BJ (cell line): ENCODE measurements around the gene EFNA3. TPM values are rescaled to one million over a fixed set of nuclear protein-coding genes. Genes with fewer than 3 reads are reported as not detected.

Experiments
- CTCF ChIA-PET: fragments of 350-600 bp; formaldehyde crosslinking; extraction: SDS; loops from one replicate; lab custom pipeline; 2021; ENCODE audit warnings: antibody characterized with exemption, inconsistent platforms; lab: Yijun Ruan, JAX
- POLR2A ChIA-PET: fragments of 300-600 bp; sonication (Branson Sonifier 250); formaldehyde crosslinking; extraction: SDS; loops from one replicate; lab custom pipeline; 2021; ENCODE audit warnings: antibody characterized with exemption; lab: Charles Lee
- DNase-seq: peaks from one replicate; pipeline ENCODE4 v3.0.0-alpha.2; 2011; ENCODE audit warnings: low read depth
- H3K27me3 ChIP-seq: 2 replicates; pipeline ENCODE4 v1.6.0; 2011; ENCODE audit warnings: low read length; ENCODE audit not compliant: control insufficient read depth, insufficient read depth
- H3K36me3 ChIP-seq: 2 replicates; pipeline ENCODE4 v1.5.1; 2011; ENCODE audit warnings: low read length; ENCODE audit not compliant: control insufficient read depth, insufficient read depth
- H3K4me3 ChIP-seq: 2 replicates; pipeline ENCODE4 v1.5.1; 2011; ENCODE audit warnings: low read depth, mild to moderate bottlenecking, control low read depth, low read length
- CTCF ChIP-seq: IDR thresholded peaks from 2 replicates; pipeline ENCODE4 v1.5.1; 2011; ENCODE audit warnings: low read depth, mild to moderate bottlenecking, control low read depth, inconsistent platforms, low read length, moderate library complexity; ENCODE audit not compliant: insufficient read depth
- polyA plus RNA-seq: library from polyadenylated mRNA; depleted of rRNA; stranded (reverse); fragments of >200 nt; gene quantifications from 2 replicates; pipeline ENCODE4 v1.2.3, GENCODE V29; 2011

The EFNA3 gene
- polyA plus RNA-seq, 1 experiment = 1.8 TPM

- no peak for DNase-seq
- POLR2A ChIA-PET = no interaction called here
- CTCF ChIA-PET = interaction anchor here (1.6 to 11.9 kb wide), 5 partner anchors 12 to 47 kb away, joined by 3 to 168 read pairs (median 16); partner anchors contain the start of genes ADAM15 and EFNA4
- TF ChIP-seq CTCF = no peak
- H3K27me3 ChIP-seq = peaks cover 6% of the 10 kb centered on the region
- no peaks in the 10 kb centered on the region for H3K36me3 ChIP-seq
- no peak overlapping the region for H3K4me3 ChIP-seq
Observed at GRCh38 chr1:155037851-155038441, 40.7 kb upstream of the EFNA3 start.

- TF ChIP-seq CTCF = no peak
- ChIA-PET POLR2A (no interaction called here), CTCF (interaction anchor here (1.1 to 11.9 kb wide), 6 partner anchors 12 to 46 kb away, joined by 3 to 168 read pairs (median 12); partner anchors contain the start of genes ADAM15 and EFNA4)
- H3K4me3 ChIP-seq = no peak overlapping the region
- no peaks in the 10 kb centered on the region for H3K36me3 ChIP-seq
- H3K27me3 ChIP-seq = peaks cover 6% of the 10 kb centered on the region
- DNase-seq = no peak
Observed at GRCh38 chr1:155038602-155039307, 39.9 kb upstream of the EFNA3 start.

GRCh38 chr1:155039308-155039669 is 39.3 kb upstream of the EFNA3 start:
- Histone ChIP-seq H3K4me3 (no peak overlapping the region), H3K36me3 (no peaks in the 10 kb centered on the region), H3K27me3 (peaks cover 6% of the 10 kb centered on the region)
- POLR2A ChIA-PET = no interaction called here
- TF ChIP-seq CTCF = no peak
- CTCF ChIA-PET = interaction anchor here (1.1 to 11.9 kb wide), 6 partner anchors 12 to 46 kb away, joined by 3 to 168 read pairs (median 12); partner anchors contain the start of genes ADAM15 and EFNA4
- no peak for DNase-seq

DNA sequence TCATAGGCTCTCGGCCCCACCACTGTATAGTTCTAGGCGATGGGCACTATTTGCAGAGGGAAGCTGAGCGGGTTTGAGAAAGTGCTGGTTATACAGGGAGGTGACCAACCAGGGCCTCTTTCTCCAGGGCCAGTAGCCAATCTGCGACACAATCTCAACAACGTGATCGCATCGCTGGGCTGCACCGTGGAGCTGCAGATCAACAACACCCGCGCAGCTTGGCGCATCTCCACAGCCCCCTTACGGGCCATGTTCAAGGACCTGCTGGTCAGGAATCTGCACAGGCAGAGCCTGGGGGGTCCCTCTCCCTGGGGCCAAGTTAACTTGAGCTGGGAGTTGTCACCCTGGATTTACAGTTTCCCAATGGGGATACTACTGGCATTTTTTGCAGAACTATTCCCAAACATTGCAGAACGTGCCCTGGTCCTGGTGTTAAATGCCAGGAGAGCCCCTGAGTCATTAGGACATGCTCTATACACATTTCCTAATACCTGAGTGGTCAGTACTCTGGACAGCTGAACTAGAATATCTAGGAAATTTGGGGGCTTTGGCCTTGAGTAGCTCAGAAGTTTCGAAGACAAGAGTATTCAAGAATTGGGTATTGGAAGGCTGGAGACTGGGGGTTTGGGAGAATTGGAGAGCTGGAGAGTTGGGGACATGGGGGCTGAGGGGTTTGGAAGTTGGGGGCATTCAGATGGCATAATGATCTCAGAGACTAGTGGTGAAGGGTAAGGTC is 38.1 kb upstream of the EFNA3 start:
- Histone ChIP-seq H3K36me3 (no peaks in the 10 kb centered on the region), H3K4me3 (no peak overlapping the region), H3K27me3 (peaks cover 5% of the 10 kb centered on the region)
- no peak for TF ChIP-seq CTCF
- DNase-seq = no peak
- POLR2A ChIA-PET = no interaction called here
- CTCF ChIA-PET = interaction anchor here (1.7 to 11.9 kb wide), 8 partner anchors 9 to 51 kb away, joined by 5 to 168 read pairs (median 18); partner anchors contain the start of genes ADAM15 and EFNA4

GRCh38 chr1:155042789-155043188 is 35.8 kb upstream of the EFNA3 start:
- no peak for TF ChIP-seq CTCF
- Histone ChIP-seq H3K27me3 (peaks cover 3% of the 10 kb centered on the region), H3K36me3 (no peaks in the 10 kb centered on the region), H3K4me3 (no peak overlapping the region)
- ChIA-PET CTCF (interaction anchor here (1.2 to 11.9 kb wide), 5 partner anchors 8 to 81 kb away, joined by 3 to 168 read pairs (median 55); partner anchors contain the start of genes ADAM15, EFNA4 and PYGO2), POLR2A (no interaction called here)
- no peak for DNase-seq
